Measurements from ENCODE around the gene CHMP1A.
"Not testable (repeated sequence)": the region's sequence is repeated elsewhere in the genome, so short reads cannot be mapped to it uniquely, and the experiment has no call there.

The CHMP1A gene

DNA sequence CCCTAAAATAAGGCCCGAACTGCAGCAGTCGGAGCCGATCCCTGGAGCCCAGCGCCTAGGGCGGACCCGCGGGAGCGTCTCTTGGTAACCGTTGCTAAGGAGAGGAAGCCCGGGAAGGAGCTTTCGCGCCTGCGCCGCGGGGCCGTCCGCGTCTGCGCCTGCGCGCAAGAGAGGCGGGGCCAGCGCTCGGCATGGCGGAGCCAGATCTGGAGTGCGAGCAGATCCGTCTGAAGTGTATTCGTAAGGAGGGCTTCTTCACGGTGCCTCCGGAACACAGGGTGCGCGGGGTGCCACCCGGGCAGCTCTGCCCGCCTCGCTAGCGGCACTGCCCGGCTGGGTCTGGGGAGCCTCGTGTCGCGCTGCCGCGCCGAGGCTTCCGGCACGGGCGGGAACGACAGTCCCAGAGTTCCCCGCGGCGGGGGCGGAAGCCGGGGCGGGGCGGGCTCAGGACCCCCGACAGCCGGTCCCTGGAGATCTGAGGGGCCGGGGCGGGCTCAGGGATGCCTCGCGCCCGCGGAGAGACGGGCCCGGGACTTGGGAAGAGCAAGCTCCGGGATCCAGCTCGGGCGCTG, 29.1 kb upstream of the CHMP1A start, which contains the start of gene CDK10:
Gene CDK10 (plus strand): TSS at position 170 of the 572 bp plus-strand sequence. CDS start 22 bp downstream, at position 192.
- Mint-ChIP-seq H3K27ac (peak within 1 kb of the TSS; percentile 97), H3K27me3 (no peaks in the 10 kb centered on the region), H3K9me3 (peaks cover 0 to 3% of the 10 kb centered on the region in 2 donors), H3K36me3 (peaks cover 25 to 39% of the 10 kb centered on the region in 2 donors), H3K4me1 (peaks cover 12 to 34% of the 10 kb centered on the region in 2 donors), H3K4me3 (peak within 1 kb of the TSS; percentile 93 to 97)
- ATAC-seq (replicated peaks) = peak; percentile 84 to 89
- DNase-seq = peak; percentile 89

- H3K4me3 Mint-ChIP-seq = peak overlapping the region; percentile 93 to 97
- H3K9me3 Mint-ChIP-seq = peaks cover 0 to 3% of the 10 kb centered on the region in 2 donors
- H3K36me3 Mint-ChIP-seq = peaks cover 22 to 37% of the 10 kb centered on the region in 2 donors
Observed at GRCh38 chr16:89685916-89686315, 28.4 kb upstream of the CHMP1A start.

GRCh38 chr16:89678258-89678657, 20.8 kb upstream of the CHMP1A start:
- Mint-ChIP-seq H3K4me1 (no peaks in the 10 kb centered on the region), H3K27me3 (no peaks in the 10 kb centered on the region), H3K4me3 (no peak overlapping the region), H3K36me3 (peaks cover 0 to 3% of the 10 kb centered on the region in 2 donors), H3K27ac (no peak overlapping the region), H3K9me3 (no peaks in the 10 kb centered on the region)
- DNase-seq = no peak
- no peak for ATAC-seq (replicated peaks)

More at GRCh38 chr16:89685916-89686315, 28.4 kb upstream of the CHMP1A start:
- ATAC-seq (replicated peaks) = no peak
- DNase-seq = no peak
- peak overlapping the region; percentile 10 for H3K27ac Mint-ChIP-seq
- H3K4me1 Mint-ChIP-seq = peaks cover 12 to 34% of the 10 kb centered on the region in 2 donors
- H3K27me3 Mint-ChIP-seq = no peaks in the 10 kb centered on the region

- Mint-ChIP-seq H3K9me3 (peaks cover 0 to 2% of the 10 kb centered on the region in 2 donors), H3K4me1 (no peaks in the 10 kb centered on the region), H3K27me3 (no peaks in the 10 kb centered on the region), H3K27ac (no peak overlapping the region), H3K4me3 (no peak overlapping the region), H3K36me3 (peaks cover 8 to 10% of the 10 kb centered on the region in 2 donors)
- ATAC-seq (replicated peaks) = no peak
- no peak for DNase-seq
Observed at GRCh38 chr16:89672177-89672941, 14.9 kb upstream of the CHMP1A start.

DNA sequence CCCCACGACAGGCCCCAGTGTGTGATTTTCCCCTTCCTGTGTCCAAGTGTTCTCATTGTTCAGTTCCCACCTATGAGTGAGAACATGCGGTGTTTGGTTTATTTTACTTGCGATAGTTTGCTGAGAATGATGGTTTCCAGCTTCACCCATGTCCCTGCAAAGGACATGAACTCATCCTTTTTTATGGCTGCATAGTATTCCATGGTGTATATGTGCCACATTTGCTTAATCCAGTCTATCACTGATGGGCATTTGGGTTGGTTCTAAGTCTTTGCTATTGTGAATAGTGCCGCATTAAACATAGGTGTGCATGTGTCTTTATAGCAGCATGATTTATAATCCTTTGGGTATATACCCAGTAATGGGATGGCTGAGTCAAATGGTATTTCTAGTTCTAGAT, 14.1 kb upstream of the CHMP1A start:
- peaks cover 8 to 12% of the 10 kb centered on the region in 2 donors for H3K36me3 Mint-ChIP-seq
- not testable (repeated sequence) for H3K9me3 Mint-ChIP-seq; H3K27ac Mint-ChIP-seq; DNase-seq; H3K27me3 Mint-ChIP-seq; ATAC-seq (replicated peaks); H3K4me1 Mint-ChIP-seq; H3K4me3 Mint-ChIP-seq

GRCh38 chr16:89670496-89671431, 13.3 kb upstream of the CHMP1A start:
- DNase-seq = no peak
- Mint-ChIP-seq H3K27ac (no peak overlapping the region), H3K4me1 (no peaks in the 10 kb centered on the region), H3K9me3 (peaks cover 4 to 6% of the 10 kb centered on the region in 2 donors), H3K36me3 (peaks cover 8 to 18% of the 10 kb centered on the region in 2 donors), H3K4me3 (no peak overlapping the region), H3K27me3 (no peaks in the 10 kb centered on the region)
- no peak for ATAC-seq (replicated peaks)

- peaks cover 4 to 6% of the 10 kb centered on the region in 2 donors for H3K9me3 Mint-ChIP-seq
- no peaks in the 10 kb centered on the region for H3K4me1 Mint-ChIP-seq
- DNase-seq = no peak
- no peak overlapping the region for H3K4me3 Mint-ChIP-seq
- H3K36me3 Mint-ChIP-seq = peaks cover 10 to 19% of the 10 kb centered on the region in 2 donors
- no peaks in the 10 kb centered on the region for H3K27me3 Mint-ChIP-seq
- no peak overlapping the region for H3K27ac Mint-ChIP-seq
- ATAC-seq (replicated peaks) = no peak
Observed at GRCh38 chr16:89669755-89670154, 12.2 kb upstream of the CHMP1A start.

DNA sequence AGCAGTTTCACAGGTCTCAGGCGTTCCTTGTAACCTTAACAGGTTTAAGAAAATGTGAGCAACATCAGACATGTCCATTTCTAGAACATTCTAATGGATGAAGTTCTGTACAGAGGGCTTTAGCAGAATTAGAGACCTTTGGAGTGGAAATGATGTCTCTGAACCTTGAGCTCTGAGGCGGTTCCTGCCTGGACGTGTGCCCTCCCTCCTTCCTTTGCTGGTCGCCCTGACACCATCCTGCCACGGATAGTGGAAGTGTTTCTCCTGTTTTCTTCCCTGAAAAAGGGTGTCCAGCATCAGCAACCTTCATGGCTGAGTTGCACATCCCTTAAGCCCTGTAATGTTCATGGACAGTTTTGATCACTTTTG, 11.3 kb upstream of the CHMP1A start:
- H3K9me3 Mint-ChIP-seq = peaks cover 4 to 6% of the 10 kb centered on the region in 2 donors
- H3K4me3 Mint-ChIP-seq = no peak overlapping the region
- H3K4me1 Mint-ChIP-seq = no peaks in the 10 kb centered on the region
- DNase-seq (no peak), ATAC-seq (replicated peaks) (no peak)
- peaks cover 17 to 25% of the 10 kb centered on the region in 2 donors for H3K36me3 Mint-ChIP-seq
- H3K27ac Mint-ChIP-seq = no peak overlapping the region
- no peaks in the 10 kb centered on the region for H3K27me3 Mint-ChIP-seq

DNA sequence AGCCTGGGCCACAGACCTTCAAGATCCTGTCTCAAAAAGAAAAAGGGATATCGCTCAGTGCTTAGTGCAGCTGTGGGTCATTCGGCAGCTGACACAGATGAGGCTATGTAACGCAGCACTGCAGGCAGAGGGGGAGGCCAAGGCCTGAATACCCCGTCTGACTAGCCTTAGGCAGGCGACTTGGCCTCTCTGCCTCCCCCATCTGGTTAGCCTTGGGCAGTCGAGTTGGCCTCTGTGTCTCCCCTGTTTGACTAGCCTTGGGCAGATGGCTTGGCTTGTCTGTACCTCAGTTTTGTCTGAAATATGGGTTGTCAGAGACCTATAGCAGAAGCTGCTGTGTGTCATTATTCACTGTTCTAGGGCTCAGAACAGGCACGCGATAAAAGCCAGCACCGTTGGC, 10.1 kb upstream of the CHMP1A start:
- Mint-ChIP-seq H3K4me1 (no peaks in the 10 kb centered on the region), H3K27me3 (no peaks in the 10 kb centered on the region), H3K36me3 (peaks cover 22 to 33% of the 10 kb centered on the region in 2 donors), H3K9me3 (peaks cover 4 to 6% of the 10 kb centered on the region in 2 donors), H3K27ac (no peak overlapping the region), H3K4me3 (no peak overlapping the region)
- no peak for DNase-seq
- no peak for ATAC-seq (replicated peaks)

GRCh38 chr16:89667000-89667399, 9.5 kb upstream of the CHMP1A start:
- DNase-seq = not testable (repeated sequence)

DNA sequence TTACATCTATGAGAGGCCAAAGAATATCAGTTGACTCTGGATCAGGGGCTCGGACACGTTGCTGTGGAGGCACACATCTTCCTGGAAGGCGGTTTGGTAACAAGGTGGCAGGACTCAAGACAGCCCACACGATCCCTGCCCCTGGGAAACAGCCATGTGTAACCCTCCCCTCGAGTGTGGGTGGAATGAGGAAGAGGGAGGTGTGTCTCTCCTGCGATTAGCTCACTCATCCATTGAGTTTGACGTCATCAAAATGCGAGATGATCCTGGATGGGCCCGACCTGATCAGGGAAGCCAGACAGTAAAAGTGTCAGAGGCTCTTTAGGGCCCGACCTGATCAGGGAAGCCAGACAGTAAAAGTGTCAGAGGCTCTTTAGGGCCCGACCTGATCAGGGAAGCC, 6.7 kb upstream of the CHMP1A start:
- H3K36me3 Mint-ChIP-seq = peaks cover 30 to 53% of the 10 kb centered on the region in 2 donors
- H3K27me3 Mint-ChIP-seq; ATAC-seq (replicated peaks); H3K4me1 Mint-ChIP-seq; H3K4me3 Mint-ChIP-seq; H3K9me3 Mint-ChIP-seq; DNase-seq; H3K27ac Mint-ChIP-seq: not testable (repeated sequence)

More at GRCh38 chr16:89667000-89667399, 9.5 kb upstream of the CHMP1A start:
- not testable (repeated sequence) for H3K4me1 Mint-ChIP-seq; ATAC-seq (replicated peaks); H3K9me3 Mint-ChIP-seq; H3K27me3 Mint-ChIP-seq; H3K4me3 Mint-ChIP-seq; H3K27ac Mint-ChIP-seq
- H3K36me3 Mint-ChIP-seq = peaks cover 24 to 39% of the 10 kb centered on the region in 2 donors

DNA sequence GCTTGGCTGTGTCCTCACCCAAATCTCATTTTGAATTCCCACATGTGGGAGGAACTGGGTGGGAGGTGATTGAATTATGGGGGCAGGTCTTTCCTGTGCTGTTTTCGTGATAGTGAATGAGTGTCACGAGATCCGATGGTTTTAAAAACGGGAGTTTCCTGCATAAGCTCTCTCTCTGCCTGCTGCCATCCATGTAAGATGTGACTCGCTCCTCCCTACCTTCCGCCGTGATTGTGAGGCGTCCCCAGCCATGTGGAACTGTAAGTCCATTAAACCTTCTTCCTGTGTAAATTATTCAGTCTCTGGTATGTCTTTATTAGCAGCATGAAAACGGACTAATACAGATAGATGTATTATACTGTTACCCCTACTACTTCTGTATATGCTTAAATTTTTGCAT, 3.7 kb upstream of the CHMP1A start:
- peaks cover 33 to 57% of the 10 kb centered on the region in 2 donors for H3K36me3 Mint-ChIP-seq
- no peak overlapping the region for H3K4me3 Mint-ChIP-seq
- DNase-seq (no peak), ATAC-seq (replicated peaks) (no peak)
- no peak overlapping the region for H3K27ac Mint-ChIP-seq
- peaks cover 19 to 31% of the 10 kb centered on the region in 2 donors for H3K4me1 Mint-ChIP-seq
- H3K27me3 Mint-ChIP-seq = no peaks in the 10 kb centered on the region
- H3K9me3 Mint-ChIP-seq = peaks cover 0 to 1% of the 10 kb centered on the region in 2 donors

- H3K9me3 Mint-ChIP-seq = no peaks in the 10 kb centered on the region
- H3K27ac Mint-ChIP-seq = no peak overlapping the region
- H3K4me1 Mint-ChIP-seq = peaks cover 21 to 40% of the 10 kb centered on the region in 2 donors
- DNase-seq (no peak), ATAC-seq (replicated peaks) (no peak)
- H3K36me3 Mint-ChIP-seq = peaks cover 35 to 58% of the 10 kb centered on the region in 2 donors
- no peak overlapping the region for H3K4me3 Mint-ChIP-seq
- H3K27me3 Mint-ChIP-seq = no peaks in the 10 kb centered on the region
Observed at GRCh38 chr16:89660146-89660545, 2.6 kb upstream of the CHMP1A start.
